ENCODE results near the gene TMEM245.
"Not testable (repeated sequence)": the region's sequence is repeated elsewhere in the genome, so short reads cannot be mapped to it uniquely, and the experiment has no call there.

TMEM245 gene

DNA sequence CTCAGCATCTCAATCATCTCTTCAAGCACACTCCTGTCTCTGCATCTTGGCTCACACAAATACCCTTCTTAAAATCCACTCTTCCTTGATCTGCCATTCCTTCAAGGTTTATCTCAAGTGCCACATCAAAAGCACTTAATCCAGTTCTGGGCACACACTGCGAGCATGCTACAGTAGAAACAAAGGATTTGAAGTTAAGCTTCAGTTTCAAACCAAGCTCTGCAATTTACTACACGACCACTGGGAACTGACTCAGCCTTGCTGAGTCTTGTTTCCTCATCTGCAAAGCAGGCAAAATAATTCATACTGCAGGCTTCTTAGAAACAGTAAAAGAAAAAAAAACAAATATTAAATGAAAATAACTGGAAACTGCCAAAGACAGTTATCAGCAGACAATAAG is 56.0 kb downstream of the TMEM245 start:
- DNase-seq (ENCODE audit: low spot score), result peak; percentile 10

DNA sequence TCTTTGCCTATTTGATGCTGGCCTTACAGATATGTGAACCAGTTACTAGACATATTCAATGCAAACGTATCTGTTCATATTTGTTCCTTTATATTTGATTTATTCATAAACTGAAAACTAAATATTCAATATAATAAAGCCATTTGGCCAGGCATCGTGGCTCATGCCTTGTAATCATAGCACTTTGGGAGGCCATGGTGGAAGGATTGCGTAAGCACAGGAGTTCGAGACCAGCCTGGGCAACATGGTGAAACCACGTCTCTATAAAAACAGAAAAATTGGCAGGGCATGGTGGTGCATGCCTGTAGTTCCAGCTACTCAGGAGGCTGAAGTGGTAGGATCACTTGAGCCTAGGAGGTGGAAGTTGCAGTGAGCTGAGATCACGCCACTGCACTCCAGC is 57.2 kb downstream of the TMEM245 start:
- no peak for DNase-seq (ENCODE audit: low spot score)

DNA sequence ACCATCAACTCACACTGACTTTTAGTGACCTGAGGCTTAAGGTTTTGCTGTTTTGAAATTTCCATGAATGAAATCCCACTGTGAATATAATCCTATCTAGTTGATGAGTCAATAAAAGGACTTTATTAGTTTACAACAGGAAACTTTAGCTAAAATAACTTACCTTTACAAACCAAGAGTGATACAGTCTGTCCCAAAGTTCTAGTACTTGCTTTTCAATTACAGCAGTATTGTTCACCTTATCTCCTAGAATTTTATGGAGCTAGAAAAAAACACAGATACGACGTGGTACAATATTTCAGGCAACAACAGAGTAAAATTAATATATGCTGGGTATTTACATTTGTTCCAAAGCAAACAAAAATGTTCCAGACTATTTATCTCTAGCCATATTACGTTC is 59.6 kb downstream of the TMEM245 start:
- no peak for DNase-seq (ENCODE audit: low spot score)

DNA sequence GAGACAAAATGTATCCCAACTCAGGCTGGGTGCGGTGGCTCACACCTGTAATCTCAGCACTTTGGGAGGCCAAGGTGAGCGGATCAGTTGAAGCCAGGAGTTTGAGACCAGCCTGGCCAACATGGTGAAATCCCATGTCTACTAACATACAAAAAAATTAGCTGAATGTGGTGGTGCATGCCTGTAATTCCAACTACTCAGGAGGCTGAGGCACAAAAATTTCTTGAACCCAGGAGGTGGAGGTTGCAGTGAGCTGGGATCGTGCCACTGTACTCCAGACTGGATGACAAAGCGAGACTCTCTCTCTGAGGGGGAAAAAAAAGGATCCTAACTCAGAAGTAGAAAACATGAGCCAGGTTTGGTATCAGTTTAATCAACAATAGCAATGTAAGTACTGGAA is 66.6 kb downstream of the TMEM245 start:
- not testable (repeated sequence) for DNase-seq (ENCODE audit: low spot score)

DNA sequence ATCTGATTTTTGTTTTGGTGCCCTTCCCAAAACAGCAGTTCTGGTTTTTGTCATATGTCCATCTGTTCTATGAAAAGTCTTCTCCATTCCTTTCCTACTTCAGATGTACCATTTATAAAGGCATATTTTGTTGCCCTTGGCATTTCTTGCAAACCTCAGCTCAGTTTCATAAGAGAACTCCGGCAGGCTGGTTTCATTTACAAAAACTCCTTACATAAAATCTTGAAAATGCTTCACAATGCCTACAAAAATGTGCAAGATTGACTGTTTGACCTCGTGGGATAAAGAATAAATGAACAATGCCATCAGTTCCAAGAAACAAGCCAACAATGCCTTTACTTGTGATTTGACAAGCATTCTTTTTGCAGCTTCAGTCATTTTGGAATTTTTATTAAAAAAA is 67.3 kb downstream of the TMEM245 start:
- DNase-seq (ENCODE audit: low spot score), result peak; percentile 9

DNA sequence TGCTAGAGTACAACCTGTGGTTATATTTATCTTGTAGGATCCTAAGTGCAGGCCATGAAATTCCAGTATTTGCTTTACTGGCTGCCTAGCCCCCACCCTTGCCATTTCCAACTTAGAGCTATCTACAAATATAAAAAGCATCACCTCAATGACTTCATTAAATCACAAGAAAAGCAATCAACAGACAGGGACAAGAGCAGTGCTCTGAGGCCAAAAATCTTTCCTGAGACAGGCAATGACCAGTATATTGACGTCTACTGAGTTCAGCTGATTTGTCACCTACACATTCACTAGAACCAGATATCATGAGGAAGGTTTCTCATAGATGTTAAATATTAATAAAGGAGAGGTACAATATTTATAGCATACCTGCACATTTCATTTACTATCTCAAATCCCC is 68.0 kb downstream of the TMEM245 start:
- DNase-seq (ENCODE audit: low spot score), result no peak

DNA sequence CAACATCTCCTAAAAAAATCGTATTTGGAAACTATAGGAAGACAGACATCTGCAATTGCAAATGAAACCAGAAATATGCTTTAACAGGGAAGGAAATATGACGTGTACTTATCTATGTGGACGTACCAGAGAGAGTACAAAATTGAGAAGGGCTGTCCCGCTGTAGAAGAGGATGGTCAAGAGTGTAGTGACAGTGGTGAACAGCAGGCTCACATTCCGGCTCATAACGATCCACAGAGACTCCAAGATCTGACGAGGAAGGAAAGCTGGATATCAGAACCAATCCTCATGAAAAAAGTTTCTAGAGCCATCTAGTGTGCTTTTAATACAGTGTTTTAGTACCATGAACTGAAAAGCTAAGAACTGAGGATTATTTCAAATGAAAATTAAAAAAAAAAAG is 69.3 kb downstream of the TMEM245 start:
- no peak for DNase-seq (ENCODE audit: low spot score)

DNA sequence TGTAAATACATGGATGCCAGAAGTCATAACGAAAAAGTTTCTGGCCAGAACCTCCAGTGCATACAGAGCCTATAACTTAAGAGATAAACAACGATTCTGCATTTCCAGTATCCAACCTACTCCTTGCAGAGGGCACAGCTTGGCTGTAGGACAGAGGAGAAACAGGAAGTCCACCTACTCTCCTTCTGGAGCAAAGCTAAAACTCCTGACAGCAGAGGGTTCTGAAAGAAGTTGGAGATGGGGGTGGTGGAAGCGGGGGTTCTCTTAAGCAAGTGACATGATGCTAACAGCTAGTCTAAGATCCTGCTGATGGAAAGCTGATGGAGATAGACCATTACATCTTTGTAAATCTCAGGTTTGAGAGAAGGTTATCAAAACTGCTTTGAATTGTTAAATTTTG is 70.9 kb downstream of the TMEM245 start:
- no peak for DNase-seq (ENCODE audit: low spot score)

DNA sequence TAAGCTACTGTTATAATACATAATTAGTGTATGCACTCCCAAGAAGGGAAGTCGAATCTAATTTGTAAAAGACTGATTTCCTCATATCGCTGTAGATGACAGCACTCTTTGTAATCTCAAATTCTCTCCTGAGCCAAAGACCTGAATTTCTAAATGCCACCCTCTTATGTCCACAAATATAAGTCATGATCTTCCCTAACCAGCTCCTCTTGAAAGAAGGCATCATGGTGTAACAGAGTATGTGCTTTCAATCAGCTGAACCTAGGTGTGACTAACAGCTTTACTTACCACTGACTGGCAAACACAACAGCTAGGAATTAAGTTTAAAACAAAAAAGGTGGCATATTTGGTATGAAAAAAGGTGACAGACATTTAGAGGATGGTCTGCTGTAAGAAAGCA is 72.5 kb downstream of the TMEM245 start:
- no peak for DNase-seq (ENCODE audit: low spot score)

DNA sequence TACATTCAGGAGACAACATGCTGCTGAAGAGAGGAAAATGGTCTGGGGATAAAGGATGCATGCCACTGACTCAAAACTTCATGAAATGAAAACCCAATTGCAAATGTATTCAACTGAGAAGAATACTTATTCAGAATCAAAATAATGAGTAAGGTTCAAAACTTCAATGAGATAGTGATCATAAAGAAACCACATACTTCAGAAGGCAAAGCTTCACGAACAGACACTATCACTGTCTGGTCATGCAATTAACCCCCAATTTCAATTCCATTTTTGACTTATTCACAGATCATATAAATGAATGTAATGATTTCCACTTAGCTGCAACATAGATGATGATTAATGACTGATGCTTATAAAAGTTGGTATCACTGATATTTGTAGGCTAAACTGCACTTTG is 73.4 kb downstream of the TMEM245 start:
- no peak for DNase-seq (ENCODE audit: low spot score)

DNA sequence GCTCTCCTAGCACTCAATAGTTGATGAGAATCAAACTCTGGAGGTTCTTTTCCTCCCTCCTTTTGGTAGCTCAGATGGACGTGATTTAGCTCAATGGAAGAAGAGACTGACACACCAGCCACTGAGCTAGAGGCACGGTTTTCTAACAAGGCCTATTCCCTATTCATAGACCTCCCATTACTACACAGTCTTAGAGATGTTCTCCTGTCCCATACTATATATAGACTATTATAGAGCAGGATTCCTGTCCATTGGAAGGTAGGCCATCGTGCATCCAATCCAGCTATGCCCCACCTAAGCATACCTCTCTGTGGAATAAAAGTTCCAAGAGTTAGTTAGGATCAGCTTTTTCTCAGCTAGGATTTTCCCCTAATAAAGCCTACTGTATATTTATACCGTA is 76.2 kb downstream of the TMEM245 start:
- DNase-seq (ENCODE audit: low spot score), result no peak

DNA sequence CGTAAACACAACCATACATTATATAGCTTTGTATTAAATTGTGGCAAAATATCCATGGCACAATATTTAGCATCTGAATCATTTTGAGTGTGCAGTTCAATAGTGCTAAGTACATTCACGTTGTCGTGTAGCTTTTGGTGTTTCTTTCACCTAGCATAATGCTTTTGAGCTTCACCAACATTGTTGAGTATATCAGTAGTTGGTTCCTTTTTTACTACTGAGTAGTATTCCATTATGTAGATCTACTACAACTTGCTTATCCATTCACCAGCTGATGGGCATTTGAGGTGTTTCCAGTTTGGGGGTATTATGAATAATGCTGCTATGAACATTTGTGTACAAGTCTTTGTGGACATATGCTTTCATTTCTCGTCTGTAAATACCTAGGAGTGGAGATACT is 79.2 kb downstream of the TMEM245 start:
- DNase-seq (ENCODE audit: low spot score), result no peak

DNA sequence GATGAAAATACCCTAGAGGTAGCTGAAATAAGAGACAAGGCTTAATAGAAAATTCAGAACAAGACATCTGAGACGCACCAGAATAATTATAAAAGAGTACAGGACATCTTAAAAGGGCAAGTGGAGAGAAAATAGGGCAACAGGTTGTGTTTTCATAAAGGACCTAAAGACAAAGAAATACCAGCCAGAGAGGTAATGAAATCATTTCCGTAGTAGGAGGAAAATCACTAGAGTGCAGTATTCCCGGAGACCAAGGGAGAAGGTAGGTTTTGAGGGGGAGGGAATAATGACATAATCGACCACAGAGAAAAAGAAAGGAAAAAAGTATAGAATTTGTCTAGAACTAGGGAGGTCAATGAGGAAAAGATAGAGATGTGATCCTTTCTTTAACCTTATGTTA is 80.2 kb downstream of the TMEM245 start:
- no peak for DNase-seq (ENCODE audit: low spot score)

DNA sequence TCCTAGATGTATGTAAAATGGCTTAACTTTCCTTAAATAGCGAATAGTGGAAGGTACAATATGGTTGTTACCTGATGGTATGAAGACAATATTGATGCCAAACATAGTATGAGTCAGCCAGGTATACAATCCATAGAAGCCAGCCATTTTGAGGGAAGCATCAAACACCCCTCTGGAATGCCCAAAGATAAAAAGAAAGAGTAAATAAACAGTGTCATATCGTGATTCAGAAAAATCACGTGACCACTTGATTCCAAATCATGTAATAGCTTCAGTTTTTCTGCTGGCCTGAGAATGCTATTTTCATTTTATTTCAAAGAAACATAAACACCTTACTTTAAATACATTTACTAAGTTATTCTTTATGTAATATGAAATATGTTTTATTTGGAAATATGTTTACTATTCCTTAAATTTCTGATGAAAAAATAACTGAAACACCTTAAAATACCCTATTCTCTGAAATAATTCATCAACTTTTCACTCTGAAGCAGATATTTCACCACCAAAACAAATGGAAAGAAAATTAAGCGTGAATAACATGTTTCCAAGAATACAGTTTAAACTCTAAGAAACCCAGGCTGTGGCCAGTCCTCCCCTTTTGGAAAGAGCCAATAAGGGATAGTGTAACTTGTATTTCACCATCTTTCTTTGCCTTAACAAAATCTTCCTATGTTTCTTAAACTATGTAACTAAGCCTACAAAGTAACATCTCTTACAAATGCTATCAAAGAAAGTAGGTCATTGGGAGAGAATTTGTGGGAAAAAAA is 81.6 kb downstream of the TMEM245 start:
- no peak for DNase-seq (ENCODE audit: low spot score)

DNA sequence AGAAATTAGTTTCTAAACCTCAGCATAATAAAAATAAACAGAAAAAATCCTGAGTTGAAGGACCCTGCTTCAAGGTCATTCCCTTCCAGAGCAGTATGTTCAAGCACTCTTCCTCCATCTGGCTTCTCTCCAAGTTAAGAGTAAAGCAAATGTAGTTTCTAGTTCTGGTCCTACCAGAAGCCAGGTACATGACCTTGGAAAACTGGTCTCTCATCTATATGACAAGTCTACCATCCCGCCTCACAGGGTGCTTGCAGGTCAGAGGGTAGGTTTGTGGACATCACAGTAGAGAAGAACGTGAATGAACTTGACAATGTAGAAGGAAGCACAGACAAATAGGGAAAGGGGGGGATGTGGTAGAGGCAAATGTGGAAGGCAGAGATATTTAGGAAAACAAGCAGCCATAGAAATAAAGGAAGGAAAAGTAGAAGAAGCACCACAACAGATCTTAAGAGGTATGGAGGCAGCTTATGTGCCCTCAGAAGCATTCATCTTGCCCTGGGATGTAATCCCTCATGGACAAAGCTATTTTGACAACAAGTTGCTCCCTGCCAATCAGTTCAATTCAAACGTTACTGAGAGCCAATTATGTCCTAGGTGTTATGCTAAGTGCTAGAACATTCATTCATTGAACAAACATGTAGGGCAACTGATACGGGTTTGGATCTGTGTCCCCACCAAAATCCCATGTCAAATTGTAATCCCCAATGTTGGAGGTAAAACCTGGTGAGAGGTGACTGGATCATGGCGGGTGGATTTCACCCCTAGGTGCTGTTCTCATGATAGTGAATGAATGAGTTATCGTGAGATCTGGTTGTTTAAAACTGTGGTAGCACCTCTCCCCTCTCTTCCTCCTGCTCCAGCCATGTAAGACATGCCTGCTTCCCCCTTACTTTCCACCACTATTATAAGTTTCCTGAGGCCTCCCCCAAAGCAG is 82.7 kb downstream of the TMEM245 start:
- no peak for DNase-seq (ENCODE audit: low spot score)

DNA sequence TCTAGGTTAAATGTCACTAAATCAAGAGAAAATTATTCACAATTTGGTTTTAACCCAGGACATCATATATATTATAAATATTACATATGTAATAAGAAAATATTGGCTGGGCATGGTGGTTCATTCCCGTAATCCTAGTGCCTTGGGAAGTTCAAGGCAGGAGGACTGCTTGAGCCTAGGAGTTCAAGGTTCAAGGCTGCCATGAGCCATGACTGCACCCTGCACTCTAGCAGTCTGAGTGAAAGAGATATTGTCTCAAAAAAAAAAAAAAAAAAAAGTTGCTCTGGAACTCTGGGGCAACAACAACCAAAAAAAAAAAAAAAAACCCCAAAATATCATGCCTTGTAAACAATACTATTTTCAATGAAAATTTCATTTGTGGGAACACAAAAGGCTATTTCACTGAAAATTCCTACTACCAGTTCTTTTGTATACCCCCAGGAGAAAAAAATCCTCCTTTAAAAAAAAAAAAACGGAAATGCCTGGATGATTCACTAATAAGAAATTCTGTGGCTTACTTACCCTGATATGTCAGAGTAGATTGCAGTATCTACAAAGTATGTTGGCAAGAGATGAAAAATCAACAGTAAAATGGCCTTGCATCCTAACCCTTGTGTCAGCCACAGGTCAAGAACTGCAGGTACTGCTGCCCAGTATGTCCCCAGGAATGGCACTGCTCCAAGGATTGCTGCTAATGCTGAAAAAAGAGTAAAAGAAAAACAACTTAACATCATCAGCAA is 83.9 kb downstream of the TMEM245 start:
- peak; percentile 85 for DNase-seq (ENCODE audit: low spot score)

DNA sequence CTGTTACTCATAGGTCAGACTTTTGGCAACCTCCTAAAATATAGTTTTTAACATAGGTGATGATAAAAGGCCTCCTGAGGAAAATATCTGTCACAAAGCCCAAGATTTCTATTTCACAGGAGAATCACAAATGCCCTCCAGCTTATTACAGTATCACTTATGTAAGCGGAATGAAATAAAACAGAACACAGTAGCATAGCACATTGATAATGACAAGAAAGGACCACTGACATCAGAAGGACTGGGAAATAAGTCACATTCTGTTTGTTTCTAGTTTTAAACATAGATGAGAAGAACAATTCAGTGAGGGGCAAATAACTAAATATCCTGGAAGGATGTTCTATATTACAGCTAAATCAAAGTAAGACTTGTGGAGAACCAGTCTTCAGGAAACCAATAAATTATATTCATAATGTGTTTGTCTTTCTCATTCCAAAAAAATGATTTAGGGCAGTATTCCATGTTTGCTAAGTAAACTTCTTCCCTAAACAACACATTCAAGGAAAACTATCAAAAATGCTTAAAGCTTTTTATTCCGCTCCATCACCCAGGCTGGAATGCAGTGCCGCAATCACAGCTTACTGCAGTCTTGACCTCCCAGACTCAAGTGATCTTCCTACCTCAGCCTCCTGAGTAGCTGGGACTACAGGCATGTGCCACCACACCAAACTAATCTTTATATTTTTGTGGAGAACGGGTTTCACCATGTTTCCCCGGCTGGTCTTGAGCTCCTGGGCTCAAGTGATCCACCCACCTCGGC is 85.6 kb downstream of the TMEM245 start:
- no peak for DNase-seq (ENCODE audit: low spot score)

DNA sequence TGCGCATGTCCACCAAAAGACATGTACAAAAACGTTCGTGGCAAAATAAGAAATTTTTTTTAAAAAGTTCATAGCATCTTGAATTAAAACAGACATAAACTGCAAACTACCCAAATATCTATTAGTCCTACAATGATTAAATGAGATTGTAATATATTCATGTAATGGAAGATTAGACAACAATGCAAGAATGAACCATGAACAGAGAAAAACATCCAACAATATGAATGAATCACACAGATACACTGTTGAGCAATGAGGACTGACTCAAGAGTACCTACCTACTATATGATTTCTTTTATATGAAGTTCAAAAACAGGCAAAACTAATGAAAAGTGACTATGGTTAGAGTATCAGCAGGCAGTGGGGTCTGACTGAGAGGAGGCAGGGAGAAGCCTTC is 88.5 kb downstream of the TMEM245 start:
- peak; percentile 6 for DNase-seq (ENCODE audit: low spot score)

DNA sequence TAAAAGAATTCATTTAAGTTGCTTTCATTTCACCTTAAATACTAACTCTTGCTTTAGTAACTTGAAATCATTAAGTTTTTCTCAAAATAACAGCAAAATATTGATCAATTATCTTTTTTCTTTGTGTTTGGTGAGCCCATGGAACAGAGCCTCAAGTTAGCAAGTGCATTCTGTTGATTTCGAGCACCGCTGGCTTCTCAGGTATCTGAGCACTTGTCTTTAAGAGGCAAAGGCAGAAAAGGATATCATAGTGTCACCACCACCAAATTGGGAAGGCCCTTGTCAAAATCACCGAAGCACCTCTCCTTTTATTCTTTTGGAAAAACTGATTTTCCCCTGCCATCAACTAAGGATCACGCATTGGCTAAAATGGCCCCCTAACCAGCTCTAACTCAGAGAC is 89.3 kb downstream of the TMEM245 start:
- DNase-seq (ENCODE audit: low spot score), result no peak

DNA sequence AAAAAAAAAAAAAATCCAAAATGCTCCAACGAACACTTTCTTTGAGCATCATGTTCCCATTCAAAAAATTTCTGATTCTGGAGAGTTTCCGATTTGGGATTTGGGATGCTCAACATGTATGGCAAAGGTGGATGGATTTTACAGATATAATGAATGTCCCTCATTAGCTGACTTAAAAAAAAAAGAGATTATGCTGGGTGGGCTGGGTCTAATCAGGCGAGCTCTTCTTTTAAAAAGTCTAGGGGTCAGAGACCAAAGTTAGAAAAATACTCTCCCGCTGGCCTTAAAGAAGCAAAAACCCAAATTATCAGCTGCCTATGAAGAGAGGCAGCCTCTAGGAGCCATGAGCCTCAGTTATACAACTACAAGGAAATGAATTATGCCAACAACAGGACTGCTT is 91.3 kb downstream of the TMEM245 start:
- no peak for DNase-seq (ENCODE audit: low spot score)

DNA sequence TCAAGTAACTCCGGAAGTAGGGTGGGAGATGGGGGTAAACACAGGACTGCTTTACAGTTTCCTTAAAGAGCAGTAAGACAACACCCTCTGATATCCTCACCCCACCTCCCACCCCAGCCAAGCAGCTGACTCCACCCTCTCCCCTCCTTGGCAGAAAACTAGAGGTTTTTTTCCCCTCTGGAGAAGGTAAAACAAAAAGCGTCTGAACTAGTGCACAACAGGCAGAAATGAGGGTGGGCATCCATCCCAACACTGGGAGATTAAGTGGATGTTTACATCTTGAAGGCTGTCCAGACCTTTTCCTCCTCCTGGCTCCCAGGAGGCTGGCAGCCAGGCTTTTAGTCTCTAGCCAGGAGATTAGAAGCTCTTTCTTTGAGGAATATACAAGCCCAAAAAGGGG is 92.6 kb downstream of the TMEM245 start:
- no peak for DNase-seq (ENCODE audit: low spot score)

DNA sequence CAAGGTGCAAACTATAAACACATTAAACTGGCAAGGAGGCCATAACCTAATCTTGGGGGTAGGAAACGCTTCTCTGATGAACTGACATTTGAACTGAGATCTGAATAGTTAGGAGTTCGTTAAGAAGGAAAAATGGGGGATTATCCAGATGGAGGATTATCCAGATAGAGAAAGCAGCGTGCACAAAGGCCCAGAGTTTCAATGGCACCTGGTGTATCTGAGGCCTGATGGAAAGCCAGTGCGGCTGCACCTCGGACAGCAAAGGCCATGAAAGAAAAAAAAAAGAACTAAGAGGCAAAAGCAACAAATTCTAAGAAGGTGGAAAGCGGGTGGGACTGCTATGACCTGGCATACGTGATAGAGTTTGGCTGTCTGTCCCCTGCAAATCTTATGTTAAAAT is 93.4 kb downstream of the TMEM245 start:
- no peak for DNase-seq (ENCODE audit: low spot score)

All from AG08395 (cell line).